Esophagus squamous epithelium (tissue), 5 donors: Measurements from ENCODE around the gene TTK. TPM values are rescaled to one million over a fixed set of nuclear protein-coding genes. Genes with fewer than 3 reads are reported as not detected.

Experiments used
- DNase-seq: peaks from one replicate; lab custom pipeline; 2025; lab: John Stamatoyannopoulos, UW
- H3K27ac ChIP-seq, 4 donors: fragments of 200-600 bp; sonication (generic); one replicate each; pipeline ENCODE4 v1.5.1; 2016 to 2019; ENCODE audit warnings: mild to moderate bottlenecking in 1 of 4
- H3K27me3 ChIP-seq, 4 donors: fragments of 200-600 bp; sonication (generic); 1 replicate in 3 of 4; 2 replicates in 1 of 4; pipeline versions ENCODE4 v1.5.1 to v1.6.0; 2017 to 2021; ENCODE audit warnings: antibody characterized with exemption in 1 of 4
- H3K36me3 ChIP-seq, 3 donors: fragments of 200-600 bp; sonication (generic); one replicate each; pipeline ENCODE4 v1.5.1; 2016 to 2019
- H3K4me1 ChIP-seq, 3 donors: fragments of 200-600 bp; sonication (generic); one replicate each; pipeline ENCODE4 v1.5.1; 2017 to 2019
- H3K4me3 ChIP-seq, 4 donors: fragments of 200-600 bp; sonication (generic); 1 replicate in 3 of 4; 2 replicates in 1 of 4; pipeline ENCODE4 v1.5.1; 2016 to 2019; ENCODE audit warnings: mild to moderate bottlenecking in 2 of 4, moderate library complexity in 1 of 4
- H3K9me3 ChIP-seq, 3 donors: fragments of 200-600 bp; sonication (generic); one replicate each; pipeline ENCODE4 v1.5.1; 2016 to 2019
- POLR2A ChIP-seq, 4 donors: fragments of 450-650 bp; IDR thresholded peaks; one replicate each; pipeline ENCODE4 v1.6.1; 2017; ENCODE audit warnings: antibody characterized with exemption in 4 of 4, mild to moderate bottlenecking in 4 of 4, moderate library complexity in 3 of 4
- intact Hi-C: fragments of 100-400 bp; cut with DNase I; formaldehyde crosslinking; loops from one replicate; pipeline ENCODE4 v1.15.0; 2022
- total RNA-seq, 4 donors: library from RNA; depleted of rRNA; stranded (reverse); fragments of >200 nt; gene quantifications; one replicate each; pipeline ENCODE4 v1.1.0, GENCODE V29; 2016
- TF ChIP-seq, protein P1 (sequence below), 6 experiments: fragments of 450-650 bp in 4 of 6; fragments of 200-600 bp in 2 of 6; sonication (generic) in 2 of 6; IDR thresholded peaks; one replicate each; pipeline ENCODE4 v1.5.1; 2016 to 2019; ENCODE audit warnings: antibody characterized with exemption in 6 of 6, mild to moderate bottlenecking in 4 of 6, moderate library complexity in 4 of 6
- donor health status: DM: yes; HTN: yes; CAD: no.

TTK gene
- total RNA-seq, 4 donors from 2014 or later = 2.7 to 18.3 (median 9.8) TPM

DNA sequence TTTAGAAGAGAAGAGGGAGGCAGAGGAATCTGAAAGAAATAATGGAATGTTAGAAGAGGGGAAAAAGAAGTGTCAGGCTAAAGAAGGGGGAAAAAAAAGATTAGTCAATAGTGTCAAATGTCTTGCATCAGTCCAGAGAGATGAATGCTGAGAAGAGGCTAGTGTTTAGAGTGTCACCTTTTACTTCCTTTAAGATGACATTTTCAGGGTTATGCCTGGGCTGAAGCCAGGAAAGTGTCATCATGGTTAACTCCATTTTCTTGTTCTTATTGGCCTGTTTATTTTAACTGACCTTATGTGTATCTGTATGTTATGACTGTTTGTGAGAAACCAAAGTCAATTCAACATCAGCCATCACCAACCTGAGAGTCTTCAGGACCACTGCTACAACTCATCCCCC, 87.1 kb downstream of the TTK start:
- Histone ChIP-seq H3K4me3 (no peak overlapping the region), H3K27ac (no peak overlapping the region), H3K9me3 (no peaks in the 10 kb centered on the region), H3K4me1 (no peaks in the 10 kb centered on the region), H3K36me3 (no peaks in the 10 kb centered on the region), H3K27me3 (no peaks in the 10 kb centered on the region)
- intact Hi-C loops = no loop called here
- DNase-seq = no peak
- TF ChIP-seq POLR2A (IDR thresholded peaks at IDR 0.05) = no peak
- TF ChIP-seq, protein P1, sequence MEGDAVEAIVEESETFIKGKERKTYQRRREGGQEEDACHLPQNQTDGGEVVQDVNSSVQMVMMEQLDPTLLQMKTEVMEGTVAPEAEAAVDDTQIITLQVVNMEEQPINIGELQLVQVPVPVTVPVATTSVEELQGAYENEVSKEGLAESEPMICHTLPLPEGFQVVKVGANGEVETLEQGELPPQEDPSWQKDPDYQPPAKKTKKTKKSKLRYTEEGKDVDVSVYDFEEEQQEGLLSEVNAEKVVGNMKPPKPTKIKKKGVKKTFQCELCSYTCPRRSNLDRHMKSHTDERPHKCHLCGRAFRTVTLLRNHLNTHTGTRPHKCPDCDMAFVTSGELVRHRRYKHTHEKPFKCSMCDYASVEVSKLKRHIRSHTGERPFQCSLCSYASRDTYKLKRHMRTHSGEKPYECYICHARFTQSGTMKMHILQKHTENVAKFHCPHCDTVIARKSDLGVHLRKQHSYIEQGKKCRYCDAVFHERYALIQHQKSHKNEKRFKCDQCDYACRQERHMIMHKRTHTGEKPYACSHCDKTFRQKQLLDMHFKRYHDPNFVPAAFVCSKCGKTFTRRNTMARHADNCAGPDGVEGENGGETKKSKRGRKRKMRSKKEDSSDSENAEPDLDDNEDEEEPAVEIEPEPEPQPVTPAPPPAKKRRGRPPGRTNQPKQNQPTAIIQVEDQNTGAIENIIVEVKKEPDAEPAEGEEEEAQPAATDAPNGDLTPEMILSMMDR (IDR thresholded peaks at IDR 0.05) = no peak

Other genes starting within 250 kb of the TTK start
- gene ELOVL4, start 57.1 kb upstream of the TTK start, total RNA-seq = 10 to 100 TPM in 2 of 4 donors, 1 to 10 TPM in 2; 6.7 to 18.7 (median 12.1) TPM
- 10 to 100 TPM in 2 of 4 donors, 1 to 10 TPM in 2; 7.6 to 15.8 (median 9.0) TPM for gene BCKDHB, start 102.0 kb downstream of the TTK start, total RNA-seq